Esophagus muscularis mucosa (tissue), 4 donors: ENCODE measurements around the gene HBB. TPM values are rescaled to one million over a fixed set of nuclear protein-coding genes. Genes with fewer than 3 reads are reported as not detected.

ENCODE experiments used
- DNase-seq: peaks from one replicate; pipeline ENCODE4 v3.0.0-alpha.2; 2017; ENCODE audit errors: extremely low spot score
- H3K27ac ChIP-seq, 4 donors: fragments of 200-600 bp; sonication (generic); replicated peaks in 1 of 4; 1 replicate in 3 of 4; 2 replicates in 1 of 4; pipeline ENCODE4 v1.5.1; 2016 to 2019; ENCODE audit warnings: mild to moderate bottlenecking in 1 of 4
- H3K27me3 ChIP-seq, 4 donors: fragments of 200-600 bp; sonication (generic); one replicate each; pipeline versions ENCODE4 v1.5.1 to v1.6.0; 2016 to 2019
- H3K36me3 ChIP-seq, 4 donors: fragments of 200-600 bp; sonication (generic); one replicate each; pipeline ENCODE4 v1.5.1; 2016 to 2019
- H3K4me1 ChIP-seq, 4 donors: fragments of 200-600 bp; sonication (generic); one replicate each; pipeline ENCODE4 v1.5.1; 2016 to 2019
- H3K4me3 ChIP-seq, 4 donors: fragments of 200-600 bp; sonication (generic); 1 replicate in 2 of 4; 2 replicates in 2 of 4; pipeline ENCODE4 v1.5.1; 2016 to 2019; ENCODE audit warnings: mild to moderate bottlenecking in 4 of 4, moderate library complexity in 1 of 4
- H3K9me3 ChIP-seq, 4 donors: fragments of 200-600 bp; sonication (generic); 1 replicate in 3 of 4; 2 replicates in 1 of 4; pipeline ENCODE4 v1.5.1; 2016 to 2019
- EP300 ChIP-seq: sonication (generic); formaldehyde crosslinking; IDR thresholded peaks from one replicate; pipeline ENCODE4 v1.6.1; 2017; ENCODE audit warnings: antibody characterized with exemption
- POLR2A ChIP-seq: fragments of 450-650 bp; IDR thresholded peaks from one replicate; pipeline ENCODE4 v1.6.1; 2017; ENCODE audit warnings: antibody characterized with exemption, moderate library complexity, mild to moderate bottlenecking, low read depth
- POLR2AphosphoS5 ChIP-seq, 2 donors: sonication (generic); formaldehyde crosslinking; IDR thresholded peaks; one replicate each; pipeline ENCODE4 v1.6.1; 2017; ENCODE audit warnings: antibody characterized with exemption in 2 of 2
- WGBS: methylation state at CpG from one replicate; pipeline ENCODE4 v1.1.5; 2018; 5-methylcytosine and 5-hydroxymethylcytosine counted together
- intact Hi-C: fragments of 100-400 bp; cut with DNase I; formaldehyde crosslinking; loops from one replicate; pipeline ENCODE4 v1.15.1; 2023
- total RNA-seq, 4 donors: library from RNA; depleted of rRNA; stranded (reverse); fragments of >200 nt; gene quantifications; one replicate each; pipeline versions ENCODE4 v1.1.0 to v1.2.1, GENCODE V29; 2016
- TF ChIP-seq, protein P1 (sequence below), 3 experiments: fragments of 200-600 bp in 2 of 3; fragments of 450-650 bp in 1 of 3; sonication (generic) in 2 of 3; IDR thresholded peaks; one replicate each; pipeline ENCODE4 v1.5.1; 2017 to 2019; ENCODE audit warnings: antibody characterized with exemption in 3 of 3, mild to moderate bottlenecking in 2 of 3, moderate library complexity in 1 of 3

The HBB gene
- total RNA-seq, 4 donors from 2014 or later: 6.6 to 2,785 (median 163) TPM

DNA sequence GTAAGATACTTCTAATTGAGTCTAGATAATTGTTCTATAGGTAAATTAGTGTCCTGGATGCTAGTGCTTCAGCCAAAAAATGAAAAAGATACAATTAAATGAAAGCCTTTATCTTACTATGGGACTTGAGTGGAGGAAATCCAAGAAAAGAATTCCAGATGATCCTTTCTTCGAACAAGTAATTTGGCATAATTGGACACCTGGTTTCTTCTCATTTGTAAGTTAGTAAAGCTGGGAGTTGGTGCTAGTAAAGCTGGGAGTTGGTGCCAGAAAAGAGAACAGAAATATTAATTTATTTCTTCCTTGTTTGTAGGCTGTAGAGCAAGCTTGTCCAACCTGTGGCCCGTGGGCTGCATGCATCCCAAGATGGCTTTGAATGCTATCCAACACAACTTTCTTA, 38.7 kb downstream of the HBB start:
- Histone ChIP-seq H3K4me3 (no peak overlapping the region), H3K27ac (no peak overlapping the region), H3K9me3 (peaks cover 0 to 6% (median 2%) of the 10 kb centered on the region in 4 donors), H3K27me3 (no peaks in the 10 kb centered on the region), H3K36me3 (no peaks in the 10 kb centered on the region), H3K4me1 (no peaks in the 10 kb centered on the region)
- TF ChIP-seq POLR2A (no peak), POLR2AphosphoS5 (IDR thresholded peaks at IDR 0.05) (no peak), EP300 (no peak)
- TF ChIP-seq, protein P1, sequence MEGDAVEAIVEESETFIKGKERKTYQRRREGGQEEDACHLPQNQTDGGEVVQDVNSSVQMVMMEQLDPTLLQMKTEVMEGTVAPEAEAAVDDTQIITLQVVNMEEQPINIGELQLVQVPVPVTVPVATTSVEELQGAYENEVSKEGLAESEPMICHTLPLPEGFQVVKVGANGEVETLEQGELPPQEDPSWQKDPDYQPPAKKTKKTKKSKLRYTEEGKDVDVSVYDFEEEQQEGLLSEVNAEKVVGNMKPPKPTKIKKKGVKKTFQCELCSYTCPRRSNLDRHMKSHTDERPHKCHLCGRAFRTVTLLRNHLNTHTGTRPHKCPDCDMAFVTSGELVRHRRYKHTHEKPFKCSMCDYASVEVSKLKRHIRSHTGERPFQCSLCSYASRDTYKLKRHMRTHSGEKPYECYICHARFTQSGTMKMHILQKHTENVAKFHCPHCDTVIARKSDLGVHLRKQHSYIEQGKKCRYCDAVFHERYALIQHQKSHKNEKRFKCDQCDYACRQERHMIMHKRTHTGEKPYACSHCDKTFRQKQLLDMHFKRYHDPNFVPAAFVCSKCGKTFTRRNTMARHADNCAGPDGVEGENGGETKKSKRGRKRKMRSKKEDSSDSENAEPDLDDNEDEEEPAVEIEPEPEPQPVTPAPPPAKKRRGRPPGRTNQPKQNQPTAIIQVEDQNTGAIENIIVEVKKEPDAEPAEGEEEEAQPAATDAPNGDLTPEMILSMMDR (IDR thresholded peaks at IDR 0.05): no peak
- intact Hi-C loops: no loop called here
- WGBS: 76% methylated on average over 2 of the region's 2 CpGs
- no peak for DNase-seq

DNA sequence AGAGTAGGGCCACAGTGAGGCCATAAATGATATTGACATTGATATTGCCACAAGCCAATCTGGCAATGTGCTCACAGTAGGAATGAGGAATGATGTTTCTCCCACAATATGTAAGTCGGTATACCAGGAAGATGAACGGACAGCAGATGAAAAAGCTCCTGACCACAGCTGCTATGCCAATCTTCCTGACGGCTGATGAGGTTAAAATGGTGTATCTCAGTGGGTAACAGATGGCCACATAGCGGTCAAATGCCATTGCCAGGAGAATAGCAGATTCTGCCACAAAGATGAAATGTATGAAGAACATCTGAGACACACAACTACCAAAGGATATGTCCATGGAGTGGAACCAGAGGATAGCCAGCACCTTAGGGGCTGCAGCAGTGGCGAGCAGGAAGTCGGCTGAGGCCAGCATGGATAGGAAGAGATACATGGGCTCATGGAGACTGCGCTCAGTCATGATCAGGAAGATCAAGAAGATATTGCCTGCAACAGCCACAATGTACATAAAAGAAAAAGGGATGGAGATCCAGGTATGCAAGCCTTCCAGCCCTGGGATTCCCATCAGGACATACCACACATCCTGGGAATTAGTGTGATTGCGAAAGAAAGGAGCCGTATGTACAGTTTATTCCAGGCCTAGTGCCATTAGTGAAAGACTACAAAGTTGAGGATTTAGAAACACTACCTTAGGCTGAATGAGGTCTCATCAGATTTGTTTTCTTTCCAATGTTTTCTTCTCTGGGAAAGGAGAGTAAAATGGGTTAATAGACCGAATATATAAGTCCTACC, 48.6 kb downstream of the HBB start:
- Histone ChIP-seq H3K36me3 (no peaks in the 10 kb centered on the region), H3K4me3 (no peak overlapping the region), H3K27ac (no peak overlapping the region), H3K9me3 (no peaks in the 10 kb centered on the region), H3K4me1 (no peaks in the 10 kb centered on the region), H3K27me3 (no peaks in the 10 kb centered on the region)
- TF ChIP-seq EP300: no peak
- TF ChIP-seq, protein P1 (IDR thresholded peaks at IDR 0.05): no peak
- TF ChIP-seq POLR2AphosphoS5 (IDR thresholded peaks at IDR 0.05): no peak
- TF ChIP-seq POLR2A: no peak
- intact Hi-C loops: no loop called here
- no peak for DNase-seq
- 75% methylated on average over 10 of the region's 10 CpGs for WGBS

Other genes starting within 250 kb of the HBB start
- not detected for gene OR51L1, start 232.2 kb downstream of the HBB start, total RNA-seq
- gene OR52J3, start 180.5 kb downstream of the HBB start, total RNA-seq: not detected
- gene OR52E2, start 167.4 kb downstream of the HBB start, total RNA-seq: not detected
- gene OR52E1, start 157.5 kb downstream of the HBB start, total RNA-seq: not detected
- not detected for gene OR52A5, start 88.7 kb downstream of the HBB start, total RNA-seq
- gene OR52A1, start 72.3 kb downstream of the HBB start, total RNA-seq: not detected
- gene OR51V1, start 26.4 kb downstream of the HBB start, total RNA-seq: not detected
- 1 to 10 TPM in 1 of 4 donors, not detected in 3; 4.3 TPM for gene HBD, start 7.4 kb upstream of the HBB start, total RNA-seq
- gene HBG1, start 22.8 kb upstream of the HBB start, total RNA-seq: not detected
- not detected for gene HBG2, start 27.7 kb upstream of the HBB start, total RNA-seq
- gene HBE1, start 42.9 kb upstream of the HBB start, total RNA-seq: not detected
- gene OR51B4, start 74.9 kb upstream of the HBB start, total RNA-seq: not detected
- not detected for gene OR51B2, start 97.2 kb upstream of the HBB start, total RNA-seq
- not detected for gene OR51B5, start 116.5 kb upstream of the HBB start, total RNA-seq
- not detected for gene OR51B6, start 124.4 kb upstream of the HBB start, total RNA-seq
- not detected for gene OR51M1, start 156.7 kb upstream of the HBB start, total RNA-seq
- gene OR51Q1, start 195.0 kb upstream of the HBB start, total RNA-seq: not detected
- not detected for gene OR51I1, start 214.4 kb upstream of the HBB start, total RNA-seq
- gene OR51I2, start 222.3 kb upstream of the HBB start, total RNA-seq: not detected